ENCODE results near the gene CARS1. TPM values are rescaled to one million over a fixed set of nuclear protein-coding genes. Genes with fewer than 3 reads are reported as not detected.

The CARS1 gene
- total and polyA plus RNA-seq, 2 of the 8 experiments (the other 6 are each of a cell fraction or from before 2014, with no cell fraction given): 44.1 to 100 TPM

DNA sequence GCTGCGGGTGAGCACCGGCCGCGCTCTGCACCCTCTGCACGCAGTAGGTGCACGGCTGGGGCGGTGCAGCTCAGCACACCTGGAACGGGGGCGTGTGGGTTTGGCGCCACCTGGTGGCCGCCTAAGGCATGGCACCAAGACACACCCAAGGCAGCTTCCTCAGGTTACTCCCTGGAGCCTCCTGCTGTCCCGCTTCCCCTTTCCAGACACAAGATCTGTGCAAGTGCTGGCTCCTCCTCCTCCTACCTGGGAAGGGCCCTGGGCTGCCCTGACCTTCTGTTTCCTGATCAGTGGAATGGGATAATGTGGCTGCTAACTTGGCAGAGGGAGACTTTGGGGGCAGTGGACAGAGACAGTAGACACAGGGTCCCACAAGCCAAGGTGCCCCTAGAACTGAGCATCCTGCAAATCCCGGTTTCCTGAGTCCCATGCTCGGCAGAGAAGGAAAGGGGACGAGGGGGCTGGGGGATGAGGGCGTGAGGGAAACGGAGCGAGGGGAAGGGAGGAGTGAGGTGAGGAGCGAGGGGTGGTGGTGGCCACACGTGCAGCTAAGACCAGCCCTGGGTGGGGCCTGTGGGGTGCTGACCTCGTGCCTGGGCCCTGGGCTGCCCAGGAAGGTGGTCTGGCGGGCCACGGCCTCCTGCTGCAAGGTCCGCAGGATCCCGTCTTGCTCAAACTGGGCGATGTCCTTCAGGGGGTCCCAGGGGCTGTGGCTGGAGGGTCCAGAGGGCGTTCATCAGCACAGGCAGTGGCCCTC, 34.8 kb upstream of the CARS1 start (continued):
- TF ChIP-seq, protein P1, sequence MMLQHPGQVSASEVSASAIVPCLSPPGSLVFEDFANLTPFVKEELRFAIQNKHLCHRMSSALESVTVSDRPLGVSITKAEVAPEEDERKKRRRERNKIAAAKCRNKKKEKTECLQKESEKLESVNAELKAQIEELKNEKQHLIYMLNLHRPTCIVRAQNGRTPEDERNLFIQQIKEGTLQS (IDR thresholded peaks at IDR 0.05; ENCODE audit: insufficient read depth, low read depth, low read length): peak; percentile 46; the same call in 1 of the 2 replicates
- no peak for TF ChIP-seq JUN (IDR thresholded peaks at IDR 0.05; ENCODE audit: low read depth, low read length)
- no peak for TF ChIP-seq SIRT6 (IDR thresholded peaks at IDR 0.05; ENCODE audit: low read length)
- TF ChIP-seq ASH2L (IDR thresholded peaks at IDR 0.05; ENCODE audit: low read length): no peak
- no peak for TF ChIP-seq EZH2 (IDR thresholded peaks at IDR 0.05; ENCODE audit: low read depth, low read length, severe bottlenecking)
- TF ChIP-seq KDM1A (IDR thresholded peaks at IDR 0.05; ENCODE audit: borderline replicate concordance, low read length): no peak
